PC-9 (cell line): ENCODE results near the gene PRKD1. TPM values are rescaled to one million over a fixed set of nuclear protein-coding genes. Genes with fewer than 3 reads are reported as not detected.

Experiments used
- BruUV-seq: library from RNA; stranded (reverse); fragments of 400-500 nt; replicated peaks from 2 replicates; lab custom pipeline; 2021; lab: Mats Ljungman, UMichigan
- CTCF ChIA-PET: fragments of 300-600 bp; sonication (Branson Sonifier 250); formaldehyde crosslinking; loops from one replicate; lab custom pipeline; 2022; ENCODE audit warnings: antibody characterized with exemption; lab: Charles Lee
- POLR2A ChIA-PET: fragments of 300-600 bp; sonication (Branson Sonifier 250); formaldehyde crosslinking; loops from one replicate; lab custom pipeline; 2022; ENCODE audit warnings: antibody characterized with exemption; ENCODE audit not compliant: unreplicated experiment; lab: Charles Lee
- DNase-seq, 2 experiments: peaks; one replicate each; pipeline versions ENCODE4 v3.0.0 to v3.0.0-alpha.2; 2015 to 2022; ENCODE audit warnings: mixed read lengths in 1 of 2
- H2AFZ ChIP-seq: fragments of 200-600 bp; sonication (generic); 2 replicates; pipeline ENCODE4 v1.8.1; 2017; ENCODE audit warnings: antibody characterized with exemption
- H3F3A ChIP-seq: fragments of 200-600 bp; sonication (generic); 2 replicates; pipeline ENCODE4 v1.8.1; 2017; ENCODE audit warnings: antibody characterized with exemption, mild to moderate bottlenecking, low read depth; ENCODE audit not compliant: insufficient read depth
- H3K27ac ChIP-seq: fragments of 200-600 bp; sonication (generic); 2 replicates; pipeline ENCODE4 v1.6.1; 2016; ENCODE audit warnings: mixed run types
- H3K27me3 ChIP-seq: fragments of 200-600 bp; sonication (generic); 2 replicates; pipeline ENCODE4 v1.6.1; 2016; ENCODE audit warnings: low read depth, mixed run types; ENCODE audit not compliant: insufficient read depth
- H3K36me3 ChIP-seq: fragments of 200-600 bp; sonication (generic); 2 replicates; pipeline ENCODE4 v1.6.1; 2016; ENCODE audit warnings: low read depth, mixed run types
- H3K4me1 ChIP-seq: fragments of 200-600 bp; sonication (generic); replicated peaks from 2 replicates; pipeline ENCODE4 v1.6.1; 2016; ENCODE audit warnings: mixed run types; ENCODE audit not compliant: insufficient read depth
- H3K4me2 ChIP-seq: fragments of 200-600 bp; sonication (generic); 2 replicates; pipeline ENCODE4 v1.6.1; 2017; ENCODE audit warnings: mixed run types
- H3K4me3 ChIP-seq: fragments of 200-600 bp; sonication (generic); 2 replicates; pipeline ENCODE4 v1.6.1; 2016; ENCODE audit warnings: mixed run types
- H3K79me2 ChIP-seq: fragments of 200-600 bp; sonication (generic); 2 replicates; pipeline ENCODE4 v1.6.1; 2017; ENCODE audit warnings: low read depth, mixed run types
- H3K9me2 ChIP-seq: fragments of 200-600 bp; sonication (generic); 2 replicates; pipeline ENCODE4 v1.8.1; 2017; ENCODE audit warnings: mild to moderate bottlenecking; ENCODE audit not compliant: insufficient read depth
- H3K9me3 ChIP-seq: fragments of 200-600 bp; sonication (generic); 2 replicates; pipeline ENCODE4 v1.8.1; 2016; ENCODE audit warnings: low read depth; ENCODE audit not compliant: insufficient read depth
- H4K20me1 ChIP-seq: fragments of 200-600 bp; sonication (generic); 2 replicates; pipeline ENCODE4 v1.8.1; 2017; ENCODE audit not compliant: insufficient read depth
- EZH2 ChIP-seq: fragments of 200-600 bp; sonication (generic); IDR thresholded peaks from 2 replicates; pipeline ENCODE4 v1.8.0; 2017; ENCODE audit warnings: antibody characterized with exemption, low read depth
- intact Hi-C: fragments of 100-400 bp; cut with micrococcal nuclease; formaldehyde crosslinking; loops from one replicate; pipeline ENCODE4 v1.10.0; 2022; ENCODE audit not compliant: unreplicated experiment
- total RNA-seq: library from RNA; stranded (reverse); gene quantifications from 2 replicates; pipeline ENCODE4 v1.2.3, GENCODE V29; 2021
- TF ChIP-seq, protein P1 (sequence below): fragments of 200-600 bp; sonication (generic); conservative IDR thresholded peaks from 2 replicates; pipeline ENCODE4 v1.6.1; 2017; ENCODE audit warnings: mixed run types, antibody characterized with exemption, mild to moderate bottlenecking, moderate library complexity

The PRKD1 gene
- total RNA-seq, 1 experiment from 2014 or later = 0.98 TPM

DNA sequence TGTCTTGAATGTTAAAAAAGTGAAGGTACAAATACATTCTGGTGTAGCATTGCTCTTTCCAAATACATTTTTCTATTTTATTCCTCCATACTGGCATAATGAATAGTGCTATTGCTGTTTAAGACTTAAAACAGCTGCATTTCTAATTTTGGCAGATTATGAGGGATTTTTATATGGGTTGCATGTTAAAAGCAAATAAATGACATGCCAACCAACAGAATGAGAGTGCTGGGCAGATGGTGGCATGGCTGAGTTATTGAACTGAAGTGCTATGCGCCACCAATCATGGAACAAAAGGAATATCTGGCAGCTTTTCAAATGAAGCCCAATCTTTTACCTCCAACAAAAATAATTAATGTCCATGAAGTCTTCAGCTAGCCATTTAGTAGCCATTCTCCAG, 215.0 kb downstream of the PRKD1 start:
- H3K9me2 ChIP-seq = no peaks in the 10 kb centered on the region
- ChIA-PET CTCF (no interaction called here), POLR2A (no interaction called here)
- no peak overlapping the region for H3K27ac ChIP-seq
- no peaks in the 10 kb centered on the region for H3F3A ChIP-seq
- no TSS peak for BruUV-seq
- no peaks in the 10 kb centered on the region for H4K20me1 ChIP-seq
- no peaks in the 10 kb centered on the region for H3K36me3 ChIP-seq
- no peak for DNase-seq
- no peak overlapping the region for H3K4me2 ChIP-seq
- no peaks in the 10 kb centered on the region for H3K4me1 ChIP-seq
- TF ChIP-seq, protein P1, sequence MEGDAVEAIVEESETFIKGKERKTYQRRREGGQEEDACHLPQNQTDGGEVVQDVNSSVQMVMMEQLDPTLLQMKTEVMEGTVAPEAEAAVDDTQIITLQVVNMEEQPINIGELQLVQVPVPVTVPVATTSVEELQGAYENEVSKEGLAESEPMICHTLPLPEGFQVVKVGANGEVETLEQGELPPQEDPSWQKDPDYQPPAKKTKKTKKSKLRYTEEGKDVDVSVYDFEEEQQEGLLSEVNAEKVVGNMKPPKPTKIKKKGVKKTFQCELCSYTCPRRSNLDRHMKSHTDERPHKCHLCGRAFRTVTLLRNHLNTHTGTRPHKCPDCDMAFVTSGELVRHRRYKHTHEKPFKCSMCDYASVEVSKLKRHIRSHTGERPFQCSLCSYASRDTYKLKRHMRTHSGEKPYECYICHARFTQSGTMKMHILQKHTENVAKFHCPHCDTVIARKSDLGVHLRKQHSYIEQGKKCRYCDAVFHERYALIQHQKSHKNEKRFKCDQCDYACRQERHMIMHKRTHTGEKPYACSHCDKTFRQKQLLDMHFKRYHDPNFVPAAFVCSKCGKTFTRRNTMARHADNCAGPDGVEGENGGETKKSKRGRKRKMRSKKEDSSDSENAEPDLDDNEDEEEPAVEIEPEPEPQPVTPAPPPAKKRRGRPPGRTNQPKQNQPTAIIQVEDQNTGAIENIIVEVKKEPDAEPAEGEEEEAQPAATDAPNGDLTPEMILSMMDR = no peak
- TF ChIP-seq EZH2 = no peak
- H3K27me3 ChIP-seq = no peaks in the 10 kb centered on the region
- no peak overlapping the region for H2AFZ ChIP-seq
- H3K4me3 ChIP-seq = no peak overlapping the region
- no peaks in the 10 kb centered on the region for H3K79me2 ChIP-seq
- H3K9me3 ChIP-seq = no peaks in the 10 kb centered on the region
- intact Hi-C loops = no loop called here

DNA sequence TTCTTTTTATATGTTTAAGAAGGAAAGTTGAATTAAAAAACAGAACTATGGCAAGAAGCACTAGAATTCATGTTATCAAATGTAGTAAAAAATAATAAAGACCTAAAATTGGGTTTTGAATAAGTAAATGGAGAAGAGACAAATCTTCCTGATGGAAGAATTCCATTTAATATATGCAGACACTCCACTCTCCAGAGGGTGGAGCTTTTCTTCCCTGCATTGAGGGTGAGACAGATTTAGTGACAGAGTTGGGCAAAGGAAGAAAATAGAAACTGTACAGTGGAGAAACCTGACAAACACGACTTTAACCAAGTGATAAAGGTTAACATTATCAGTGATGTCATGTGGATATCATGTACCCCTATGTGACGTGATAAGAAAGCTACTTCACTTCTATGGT, 217.6 kb downstream of the PRKD1 start:
- H3F3A ChIP-seq = no peaks in the 10 kb centered on the region
- no peaks in the 10 kb centered on the region for H4K20me1 ChIP-seq
- no peak overlapping the region for H3K4me2 ChIP-seq
- H3K79me2 ChIP-seq = no peaks in the 10 kb centered on the region
- H3K9me3 ChIP-seq = no peaks in the 10 kb centered on the region
- ChIA-PET CTCF (no interaction called here), POLR2A (no interaction called here)
- H3K36me3 ChIP-seq = no peaks in the 10 kb centered on the region
- H3K27ac ChIP-seq = no peak overlapping the region
- no peaks in the 10 kb centered on the region for H3K27me3 ChIP-seq
- DNase-seq = no peak
- no peak overlapping the region for H2AFZ ChIP-seq
- H3K4me3 ChIP-seq = no peak overlapping the region
- H3K4me1 ChIP-seq = no peaks in the 10 kb centered on the region
- BruUV-seq = no TSS peak
- H3K9me2 ChIP-seq = no peaks in the 10 kb centered on the region
- TF ChIP-seq, protein P1 = no peak
- no peak for TF ChIP-seq EZH2
- intact Hi-C loops = no loop called here

DNA sequence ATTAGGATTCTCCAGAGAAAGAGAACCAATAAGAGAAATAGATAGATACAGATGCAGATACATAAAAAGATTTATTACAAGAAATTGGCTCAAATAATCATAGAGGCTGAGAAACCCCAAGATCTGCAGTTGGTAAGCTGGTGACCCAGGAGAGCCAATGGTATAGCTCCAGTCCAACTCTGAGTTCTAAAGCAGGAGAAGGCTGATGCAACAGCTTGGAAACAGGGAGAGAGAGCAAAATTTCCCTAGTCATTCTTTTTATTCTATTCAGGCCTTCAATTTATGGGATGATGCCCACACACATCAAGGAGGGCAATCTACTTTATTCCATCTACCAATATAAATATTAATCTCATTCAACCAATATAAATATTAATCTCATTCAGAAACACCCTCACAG, 218.2 kb downstream of the PRKD1 start:
- H3K27ac ChIP-seq = no peak overlapping the region
- no peaks in the 10 kb centered on the region for H3K9me3 ChIP-seq
- H3K79me2 ChIP-seq = no peaks in the 10 kb centered on the region
- BruUV-seq = no TSS peak
- H4K20me1 ChIP-seq = no peaks in the 10 kb centered on the region
- no peaks in the 10 kb centered on the region for H3F3A ChIP-seq
- no peaks in the 10 kb centered on the region for H3K36me3 ChIP-seq
- no peak overlapping the region for H2AFZ ChIP-seq
- DNase-seq = no peak
- no peak overlapping the region for H3K4me3 ChIP-seq
- no peak overlapping the region for H3K4me2 ChIP-seq
- no peaks in the 10 kb centered on the region for H3K27me3 ChIP-seq
- H3K9me2 ChIP-seq = no peaks in the 10 kb centered on the region
- TF ChIP-seq, protein P1 = no peak
- TF ChIP-seq EZH2 = no peak
- H3K4me1 ChIP-seq = no peaks in the 10 kb centered on the region
- CTCF ChIA-PET = no interaction called here
- POLR2A ChIA-PET = no interaction called here
- intact Hi-C loops = no loop called here
